GM19099 (cell line): ENCODE measurements around the gene SLC6A6.

Experiments
- POLR2A ChIP-seq: IDR thresholded peaks from 3 replicates; pipeline ENCODE4 v1.6.1; 2011; ENCODE audit warnings: low read depth; ENCODE audit not compliant: insufficient read length; ENCODE audit errors: extremely low read depth

SLC6A6 gene

DNA sequence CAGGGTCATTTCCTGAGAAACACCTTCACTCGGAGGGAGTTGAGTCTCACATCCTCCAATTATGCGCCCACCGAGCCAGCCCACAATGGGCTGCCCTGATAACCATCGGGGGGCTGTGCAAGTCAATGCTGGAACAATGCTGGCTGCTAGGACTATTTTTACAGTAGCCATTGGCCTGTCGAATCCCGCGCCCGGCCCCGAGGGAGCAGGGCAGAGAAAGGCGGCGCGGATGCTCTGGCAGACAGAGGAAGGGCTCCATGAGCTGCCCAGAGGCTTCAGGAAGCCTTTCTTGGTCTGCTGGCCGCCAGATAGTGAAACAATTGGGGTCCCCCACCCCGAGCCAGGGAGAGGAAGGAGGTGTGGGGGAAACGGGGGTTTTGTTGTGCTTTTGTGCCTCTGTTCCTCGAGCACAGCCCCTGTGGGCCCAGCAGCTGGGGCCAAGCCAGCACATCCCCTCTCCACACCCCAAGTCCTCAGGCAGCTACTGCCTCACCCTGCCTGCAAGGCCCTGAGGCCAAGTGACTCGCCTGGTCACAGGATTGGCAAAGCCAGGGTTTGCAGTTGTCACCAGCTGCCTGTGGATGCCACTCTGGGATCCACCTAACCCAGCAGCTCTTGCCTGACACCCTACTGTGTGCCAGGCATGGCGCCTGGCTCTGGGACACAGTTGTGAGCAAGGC is 39.0 kb downstream of the SLC6A6 start:
- TF ChIP-seq POLR2A, result no peak

GRCh38 chr3:14441920-14442300 is 39.5 kb downstream of the SLC6A6 start:
- no peak for TF ChIP-seq POLR2A

DNA sequence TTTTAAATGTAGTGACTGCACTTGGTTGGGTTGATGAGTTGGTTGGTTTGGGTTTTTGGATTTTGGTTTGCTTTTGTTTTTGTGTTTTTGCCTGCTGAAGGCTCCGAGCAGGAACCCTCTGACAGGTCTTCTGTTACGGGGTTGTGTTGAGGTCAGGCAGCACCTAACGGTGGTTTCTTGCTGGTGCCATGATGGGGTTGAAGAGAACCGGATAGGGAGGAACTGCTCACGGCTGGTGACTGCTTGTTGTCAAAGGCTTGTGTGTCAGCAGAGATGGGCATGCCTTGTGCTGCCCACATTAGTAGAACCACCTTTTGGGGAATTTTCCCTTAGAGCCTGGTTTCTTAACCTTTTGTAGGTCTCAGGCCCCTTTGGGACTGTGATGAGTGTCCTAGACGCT is 42.0 kb downstream of the SLC6A6 start:
- TF ChIP-seq POLR2A, result no peak

DNA sequence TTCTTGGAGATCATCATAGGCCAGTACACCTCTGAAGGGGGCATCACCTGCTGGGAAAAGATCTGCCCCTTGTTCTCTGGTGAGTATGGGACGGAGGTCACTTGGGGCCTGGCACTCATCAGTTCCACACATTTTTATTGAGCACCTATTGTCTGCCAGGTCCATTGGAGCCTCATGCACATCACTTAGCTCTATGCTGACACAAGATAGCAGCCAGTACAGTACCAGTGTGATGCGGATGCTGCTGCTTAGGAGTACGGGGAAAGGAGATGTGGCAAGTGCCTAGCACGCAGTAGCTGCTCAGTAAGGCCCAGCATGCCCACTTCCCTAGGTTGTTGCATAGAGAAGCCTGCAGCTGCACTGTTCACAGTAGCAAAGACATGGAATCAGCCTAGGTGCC is 43.4 kb downstream of the SLC6A6 start:
- TF ChIP-seq POLR2A, result no peak

DNA sequence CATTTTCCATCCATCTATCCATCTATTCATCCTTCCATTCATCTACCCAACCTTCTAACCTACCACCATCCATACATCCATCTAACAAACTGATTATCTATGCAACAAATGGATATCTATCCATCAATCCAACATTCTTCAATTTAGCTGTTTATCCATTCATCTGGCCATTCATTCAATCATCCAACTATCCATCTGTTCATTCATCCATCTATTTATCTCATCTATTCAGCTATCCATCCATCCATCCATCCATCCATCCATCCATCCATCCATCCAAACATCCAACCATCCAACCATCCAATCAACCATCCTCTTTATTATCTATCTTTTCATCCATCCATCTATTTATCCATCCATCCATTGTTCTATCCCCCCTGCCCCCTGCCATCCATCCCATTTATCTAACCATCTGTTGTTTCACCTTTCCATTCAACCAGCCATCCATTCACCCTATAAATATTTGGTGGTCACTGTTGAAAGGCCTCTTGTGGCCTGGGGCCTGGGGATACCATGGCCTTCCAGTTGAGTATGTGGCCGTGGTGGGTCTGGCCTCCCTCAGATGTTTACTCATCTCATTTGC is 44.7 kb downstream of the SLC6A6 start:
- no peak for TF ChIP-seq POLR2A

GRCh38 chr3:14448063-14448462 is 45.7 kb downstream of the SLC6A6 start:
- no peak for TF ChIP-seq POLR2A

- TF ChIP-seq POLR2A, result no peak
Measured at GRCh38 chr3:14448756-14449727, 46.6 kb downstream of the SLC6A6 start.

DNA sequence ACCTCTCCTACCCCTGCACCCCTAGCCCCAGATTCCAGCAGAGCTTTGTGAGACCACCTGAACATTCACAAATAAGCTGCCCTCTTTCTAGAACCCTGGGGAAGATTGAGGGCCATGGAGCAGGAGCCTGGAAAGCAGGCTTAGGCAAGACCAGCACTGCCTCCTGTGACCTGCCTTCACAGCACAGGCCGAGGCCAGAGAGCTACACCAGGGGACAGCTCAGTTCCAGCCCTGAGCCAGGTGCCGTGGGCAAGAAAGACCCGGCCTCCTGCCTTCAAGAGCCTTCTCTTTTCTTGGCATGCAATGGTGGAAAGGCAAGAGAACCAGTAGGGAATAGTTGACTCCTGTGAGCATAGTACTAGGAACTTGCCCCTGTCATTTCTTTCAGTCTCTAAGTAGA is 48.1 kb downstream of the SLC6A6 start:
- TF ChIP-seq POLR2A, result no peak

DNA sequence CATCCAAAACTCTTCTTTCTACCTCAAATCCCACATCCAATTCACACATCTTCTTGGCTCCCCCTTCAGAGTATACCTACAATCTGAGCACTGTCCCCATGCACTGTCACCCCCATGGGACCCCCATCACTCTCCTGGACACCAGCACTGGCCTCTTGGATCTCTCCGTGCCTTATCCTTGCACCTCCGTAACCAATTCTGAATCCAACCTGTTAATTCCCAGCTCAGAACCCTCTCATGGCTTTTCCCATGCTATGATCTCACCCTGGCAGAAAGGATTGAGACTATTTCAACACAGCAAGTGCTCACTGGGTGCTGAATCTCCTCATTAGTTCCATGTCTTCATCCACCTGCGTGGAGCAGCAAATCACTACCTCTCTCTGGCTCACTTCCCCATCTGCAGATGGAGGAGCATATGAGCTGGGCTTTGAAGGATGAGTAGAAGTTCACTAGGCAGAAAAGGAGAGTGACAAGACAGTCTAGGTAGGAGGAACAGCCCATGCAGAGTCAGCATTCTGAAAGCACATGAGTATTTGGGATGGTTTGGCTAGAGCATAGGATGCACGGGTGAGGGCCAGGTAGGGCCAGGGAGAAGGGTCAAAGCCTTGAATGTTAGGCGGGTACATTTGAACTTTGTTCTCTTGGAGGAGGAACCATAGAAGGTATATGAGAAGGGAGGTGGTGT is 48.7 kb downstream of the SLC6A6 start:
- no peak for TF ChIP-seq POLR2A

- TF ChIP-seq POLR2A, result no peak
Measured at GRCh38 chr3:14451844-14452739, 49.7 kb downstream of the SLC6A6 start.

DNA sequence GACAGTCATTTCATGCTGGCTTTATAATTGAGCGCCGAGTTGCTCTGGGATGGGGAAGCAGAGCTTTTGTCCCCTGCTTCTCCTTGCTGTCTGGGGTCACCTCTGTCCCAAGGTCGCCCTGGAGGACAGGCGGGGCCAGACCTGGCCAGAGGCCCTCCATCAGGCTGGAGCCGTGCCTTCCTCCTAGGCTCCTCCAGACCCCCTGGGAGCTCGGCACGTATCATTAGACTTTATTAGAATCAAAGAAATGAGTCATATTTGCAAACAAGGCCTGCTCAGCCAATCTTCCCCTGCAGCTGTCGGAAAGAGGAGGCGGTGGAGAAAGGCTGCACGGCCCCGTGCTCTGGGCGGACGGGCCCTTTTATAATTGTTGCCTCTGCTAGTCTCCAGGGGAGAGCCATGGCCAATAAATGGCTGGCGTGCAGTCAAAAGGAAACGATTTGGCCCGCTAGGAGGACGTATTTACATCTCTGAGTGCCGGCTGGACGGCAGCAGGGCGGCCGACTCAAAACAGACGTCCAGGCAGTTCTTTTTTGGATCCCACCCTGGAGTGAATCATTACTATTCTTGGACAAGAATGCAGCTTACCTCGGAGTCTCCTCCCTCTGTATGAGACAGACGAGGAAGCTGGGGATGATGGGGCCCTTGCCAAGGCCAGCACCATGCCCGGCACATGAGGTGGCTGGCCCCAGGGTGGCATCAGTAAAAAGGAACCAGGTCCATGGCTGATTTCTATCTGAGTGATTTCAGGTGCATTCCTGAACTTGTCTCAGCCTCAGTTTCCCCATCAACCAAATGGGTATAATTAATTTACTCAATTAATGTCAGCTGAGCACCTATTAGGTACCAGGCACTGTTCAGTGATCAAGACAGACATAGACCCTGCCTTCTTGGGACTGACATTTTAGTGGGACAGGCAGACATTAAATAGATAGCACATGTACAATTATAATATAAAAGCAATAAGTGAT is 50.6 kb downstream of the SLC6A6 start:
- TF ChIP-seq POLR2A, result no peak

- TF ChIP-seq POLR2A, result no peak
Measured at GRCh38 chr3:14453876-14454638, 51.7 kb downstream of the SLC6A6 start.
